GM21528 (cell line): ENCODE data around the gene EIF2B1.

Experiments
- ATAC-seq: cut with Tn5 transposase; IDR thresholded peaks from one replicate; pipeline ENCODE4 v1.9.1; 2021; ENCODE audit warnings: mild to moderate bottlenecking, moderate library complexity; ENCODE audit not compliant: unreplicated experiment, low FRiP score

EIF2B1 gene

DNA sequence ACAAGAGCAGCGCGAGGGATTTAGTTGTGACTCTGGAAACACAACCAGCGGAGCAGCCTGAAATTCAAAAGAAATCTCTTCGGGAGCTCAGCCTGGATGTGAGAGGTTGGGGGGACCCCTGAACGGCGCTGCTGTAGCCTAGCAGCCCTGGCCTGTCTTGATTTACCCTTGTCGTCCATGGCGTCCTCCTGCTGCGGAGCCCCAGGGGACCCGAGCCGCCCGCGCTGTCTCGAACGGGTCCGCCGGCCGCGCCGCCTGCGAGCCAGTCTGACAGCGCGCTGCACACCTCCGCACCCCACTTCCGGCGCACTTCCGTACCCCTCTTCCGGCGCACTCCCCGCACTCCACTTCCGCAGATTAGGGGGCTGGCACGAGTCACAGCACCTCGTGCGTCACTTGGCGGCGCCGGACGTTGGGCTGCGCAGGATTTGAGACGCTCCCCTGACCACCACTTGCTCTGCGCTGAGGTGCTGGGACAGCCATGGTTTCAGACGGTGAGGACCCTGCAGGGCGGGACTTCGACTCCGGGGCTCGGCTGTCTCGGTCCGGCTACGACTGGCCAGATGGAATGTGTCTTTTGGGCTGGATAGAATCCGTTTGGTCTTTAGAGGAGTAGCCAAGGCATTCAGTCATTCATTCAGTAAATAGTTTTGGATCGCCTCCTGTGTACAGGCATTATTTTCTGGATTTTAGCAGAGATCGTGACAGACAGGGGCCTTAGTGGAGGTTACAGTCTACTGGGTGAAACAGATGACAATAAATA, at the start of gene EIF2B1, which contains the start of gene GTF2H3:
EIF2B1 (minus strand) TSS at position 308 of the 763 bp plus-strand sequence; CDS start at position 179, 129 bp downstream.
GTF2H3 (plus strand) TSS at position 451 of the 763 bp plus-strand sequence; CDS start at position 482, 31 bp downstream.
- peak; percentile 95 for ATAC-seq

DNA sequence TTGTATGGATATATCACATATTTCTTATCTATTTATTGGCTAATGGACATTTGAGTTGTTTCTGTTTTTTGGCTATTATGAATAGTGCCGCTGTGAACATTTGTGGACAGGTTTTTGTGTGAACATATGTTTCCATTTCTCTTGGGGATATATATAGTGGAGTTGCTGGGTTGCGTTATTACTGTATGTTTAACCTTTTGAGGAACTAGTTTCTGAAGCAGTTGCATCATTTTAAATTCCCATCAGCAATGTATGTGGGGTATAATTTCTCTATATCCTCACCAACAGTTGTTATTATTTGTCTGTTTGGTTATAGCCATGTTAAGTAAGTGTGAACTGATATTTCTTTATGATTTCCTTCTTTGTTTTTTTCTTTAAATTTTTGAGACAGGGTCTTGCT, 48.1 kb upstream of the EIF2B1 start:
- no peak for ATAC-seq

DNA sequence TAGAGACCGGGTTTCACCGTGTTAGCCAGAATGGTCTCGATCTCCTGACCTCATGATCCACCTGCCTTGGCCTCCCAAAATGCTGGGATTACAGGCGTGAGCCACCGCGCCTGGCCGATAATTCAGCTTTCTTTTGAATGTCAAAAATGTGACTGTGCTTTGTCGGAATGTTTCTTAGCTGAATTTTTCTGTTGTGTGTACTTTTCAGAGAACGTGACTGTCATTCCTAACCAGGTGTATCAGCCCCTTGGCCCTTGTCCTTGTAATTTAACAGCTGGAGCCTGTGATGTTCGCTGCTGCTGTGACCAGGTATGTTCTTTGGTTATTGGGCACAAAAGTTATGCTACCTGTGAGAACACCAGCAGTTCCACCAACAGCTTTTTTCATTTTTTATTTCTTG, 45.5 kb upstream of the EIF2B1 start:
- no peak for ATAC-seq

DNA sequence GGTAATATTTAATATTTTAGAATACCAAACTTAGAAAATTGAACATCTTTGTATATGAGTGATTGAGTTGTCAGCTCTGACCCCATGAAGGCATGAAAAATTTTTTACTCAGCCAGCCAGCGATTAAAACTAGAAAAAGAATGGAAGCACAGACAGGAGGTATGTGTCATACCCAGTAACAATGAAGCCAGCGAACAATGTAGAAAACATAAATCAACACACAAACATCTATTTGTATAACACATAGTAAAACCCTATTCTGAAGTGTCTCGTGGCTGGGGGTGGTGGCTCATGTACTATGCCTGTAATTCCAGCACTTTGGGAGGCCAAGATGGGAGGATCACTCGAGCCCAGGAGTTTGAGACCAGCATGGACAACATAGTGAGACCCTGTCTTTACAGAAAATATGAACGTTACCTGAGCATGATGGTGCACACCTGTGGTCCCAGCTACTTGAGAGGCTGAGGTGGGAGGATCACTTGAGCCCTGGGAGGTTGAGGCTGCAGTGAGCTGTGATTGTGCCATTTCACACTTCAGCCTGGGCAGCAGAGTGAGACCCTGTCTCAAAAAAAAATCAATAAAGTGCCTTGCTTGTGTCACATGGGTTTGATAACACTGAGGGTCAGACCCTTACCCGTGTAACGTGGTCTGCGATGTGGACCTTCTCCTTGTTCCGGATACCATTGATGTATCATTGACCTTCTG, 43.3 kb upstream of the EIF2B1 start:
- ATAC-seq: no peak

DNA sequence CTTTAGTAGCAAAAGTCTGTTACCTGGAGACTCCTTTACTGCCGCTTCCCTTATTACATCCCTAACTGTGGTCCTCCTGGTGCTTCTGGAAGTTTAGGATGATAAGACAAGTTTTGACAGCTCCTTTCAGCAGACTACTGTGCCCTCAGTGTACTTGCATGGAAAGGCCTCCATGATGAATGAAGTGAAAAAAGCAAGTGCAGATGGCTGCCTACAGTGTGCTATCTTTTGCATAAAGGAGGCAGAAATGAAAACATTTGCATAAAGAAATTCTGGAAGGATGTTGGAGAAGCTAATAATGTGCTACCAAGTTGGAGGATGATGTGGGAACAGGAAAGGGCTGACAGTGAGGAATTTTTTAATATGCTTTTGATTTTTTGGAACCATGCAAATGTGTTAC, 42.0 kb upstream of the EIF2B1 start:
- ATAC-seq: no peak

DNA sequence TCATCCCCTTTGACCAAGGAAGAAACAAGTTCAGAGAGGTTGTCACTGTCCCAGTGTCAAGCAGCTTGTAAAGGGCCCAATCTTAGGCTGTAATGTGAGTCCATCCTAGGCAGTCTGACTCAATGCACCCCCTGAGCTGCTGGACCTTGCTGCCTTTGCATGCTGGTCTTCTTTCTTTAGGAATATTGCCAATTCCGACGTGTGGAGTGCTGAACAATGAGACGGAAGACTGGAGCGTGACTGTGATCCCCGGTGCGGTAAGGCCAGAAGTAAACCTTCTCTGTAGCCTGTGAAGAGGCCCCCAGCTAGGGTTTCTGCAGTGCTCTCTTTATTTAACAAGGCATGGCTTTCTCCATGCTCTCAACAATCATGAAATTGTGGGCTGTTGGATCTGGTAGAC, 38.4 kb upstream of the EIF2B1 start:
- ATAC-seq: no peak

DNA sequence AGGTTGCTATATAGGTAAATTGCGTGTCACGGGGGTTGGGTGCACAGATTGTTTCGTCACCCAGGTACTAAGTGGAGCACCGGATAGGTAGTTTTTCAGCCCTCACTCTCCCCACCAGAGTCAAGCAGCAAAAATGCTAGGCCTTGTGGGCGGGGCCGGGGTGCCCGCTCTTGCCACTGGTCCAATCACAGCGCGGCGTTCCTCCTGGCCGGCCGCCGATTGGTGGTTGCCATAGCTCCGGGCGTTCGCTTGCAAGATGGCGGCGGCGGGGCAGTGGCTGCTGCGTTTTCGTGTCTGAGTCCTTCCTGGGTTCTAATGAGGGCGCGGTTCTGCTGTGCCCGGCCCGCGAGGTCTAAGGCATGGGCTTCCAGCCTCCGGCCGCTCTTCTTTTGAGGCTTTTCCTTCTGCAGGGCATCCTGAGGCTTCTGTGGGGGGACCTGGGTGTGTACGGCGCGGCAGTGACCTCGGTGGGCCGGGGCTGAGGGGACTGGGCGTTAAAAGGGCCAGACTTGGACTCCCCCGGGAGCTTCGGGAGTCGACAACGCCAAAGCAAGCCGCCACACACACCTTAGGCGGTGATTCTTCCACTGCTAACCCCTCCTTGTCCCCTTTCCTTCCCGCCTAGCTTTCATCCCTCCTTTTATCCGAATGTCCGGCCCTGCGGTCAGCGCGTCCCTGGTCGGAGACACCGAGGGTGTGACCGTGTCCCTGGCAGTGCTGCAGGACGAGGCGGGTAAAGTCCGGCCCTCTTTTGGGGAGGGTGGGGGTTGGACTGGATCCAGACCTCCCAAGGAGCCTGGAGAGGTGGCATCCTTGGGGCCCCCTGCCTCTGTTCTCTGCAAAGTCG, 37.6 kb upstream of the EIF2B1 start, which contains the start of gene TCTN2:
TCTN2 (plus strand) TSS at position 232 of the 847 bp plus-strand sequence; CDS start at position 360, 128 bp downstream.
- ATAC-seq: peak; percentile 97

DNA sequence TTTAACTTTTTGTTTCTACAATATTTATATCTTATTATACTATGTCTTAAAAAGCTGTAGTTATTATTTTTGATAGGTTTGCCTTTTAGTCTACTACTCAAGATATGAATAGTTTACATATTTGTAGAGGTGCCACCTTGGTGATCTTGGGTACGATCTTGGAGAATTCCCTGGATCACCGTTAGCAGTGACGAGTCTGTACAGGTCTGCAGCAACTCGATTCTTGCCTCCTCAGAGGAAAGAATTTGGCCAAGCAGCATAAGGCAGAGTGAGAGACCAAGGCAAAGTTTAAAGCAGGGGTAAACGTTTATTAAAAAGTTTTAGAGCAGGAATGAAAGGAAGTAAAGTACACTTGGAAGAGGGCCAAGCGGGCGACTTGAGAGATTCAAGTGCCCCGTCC, 34.3 kb upstream of the EIF2B1 start:
- ATAC-seq: no peak

DNA sequence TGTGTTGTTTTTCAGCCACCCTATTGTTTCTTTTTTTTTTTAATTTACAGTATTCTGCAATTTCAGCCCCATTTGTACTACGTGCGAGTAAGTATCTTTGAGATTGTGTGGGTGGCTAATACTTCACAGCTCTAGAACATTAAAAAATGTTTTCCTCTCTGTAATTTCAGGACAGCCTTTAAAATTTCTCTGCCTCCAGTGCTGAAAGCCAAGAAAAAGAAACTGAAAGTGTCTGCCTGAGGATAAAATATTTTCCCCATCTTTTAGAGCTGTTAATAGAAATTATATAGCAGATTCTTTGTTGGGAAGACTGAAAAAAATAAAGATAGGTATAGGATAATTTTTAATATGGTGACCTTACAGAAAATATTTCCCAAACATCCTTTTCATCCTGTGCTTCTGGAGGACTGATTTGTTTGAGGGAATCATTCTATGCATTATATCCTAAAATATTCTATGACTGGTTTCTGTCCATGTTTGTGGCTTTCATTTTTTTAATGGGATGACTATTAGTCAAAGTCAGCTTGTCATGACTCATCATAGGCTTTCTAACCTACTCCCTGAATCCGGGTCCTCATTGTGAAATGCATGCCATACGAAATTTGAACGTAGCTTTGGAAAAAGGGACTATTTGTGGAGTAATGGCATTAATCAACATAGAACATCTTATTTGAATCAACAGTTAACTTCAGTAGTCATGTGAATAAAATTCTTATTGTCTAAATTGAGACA, 26.7 kb upstream of the EIF2B1 start:
- no peak for ATAC-seq

DNA sequence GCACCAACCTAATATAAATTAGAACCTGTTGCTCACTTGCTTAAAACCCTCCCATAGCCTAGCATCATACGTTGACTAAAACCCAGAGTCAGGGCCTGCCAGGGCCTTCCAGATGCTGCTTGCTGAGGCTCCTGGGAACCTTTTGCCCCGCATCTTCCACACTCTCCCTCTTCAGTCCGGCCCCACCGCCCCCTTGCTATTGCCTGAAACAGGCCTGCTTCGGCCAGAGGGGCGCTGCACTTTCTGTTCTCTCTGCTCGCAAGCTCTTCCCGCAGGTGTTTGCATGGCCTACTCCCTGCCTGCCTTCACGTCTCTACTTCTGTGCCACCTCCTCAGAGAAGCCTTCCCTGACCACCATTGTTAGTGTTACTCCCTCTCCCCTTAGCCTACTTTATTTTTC, 23.7 kb upstream of the EIF2B1 start:
- ATAC-seq: no peak

DNA sequence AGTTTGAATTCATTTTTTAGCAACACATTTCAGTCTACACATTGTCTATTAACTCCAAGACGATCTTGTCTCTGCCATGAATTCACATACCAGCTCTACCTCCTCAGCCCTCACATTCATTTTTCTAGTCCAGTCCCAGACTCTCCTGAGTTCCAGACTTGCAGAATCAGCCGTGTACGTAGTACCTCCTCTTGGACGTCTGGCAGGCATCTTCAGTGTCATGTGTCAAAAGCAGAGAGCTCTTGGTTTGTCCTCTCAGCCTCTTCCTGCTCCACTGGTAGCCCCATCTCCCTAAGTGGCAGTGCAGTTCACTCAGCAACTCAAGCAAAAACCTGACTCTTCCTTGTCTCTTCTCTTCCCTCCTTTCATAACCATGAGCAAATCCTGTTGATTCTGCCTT, 22.9 kb upstream of the EIF2B1 start:
- ATAC-seq: no peak

DNA sequence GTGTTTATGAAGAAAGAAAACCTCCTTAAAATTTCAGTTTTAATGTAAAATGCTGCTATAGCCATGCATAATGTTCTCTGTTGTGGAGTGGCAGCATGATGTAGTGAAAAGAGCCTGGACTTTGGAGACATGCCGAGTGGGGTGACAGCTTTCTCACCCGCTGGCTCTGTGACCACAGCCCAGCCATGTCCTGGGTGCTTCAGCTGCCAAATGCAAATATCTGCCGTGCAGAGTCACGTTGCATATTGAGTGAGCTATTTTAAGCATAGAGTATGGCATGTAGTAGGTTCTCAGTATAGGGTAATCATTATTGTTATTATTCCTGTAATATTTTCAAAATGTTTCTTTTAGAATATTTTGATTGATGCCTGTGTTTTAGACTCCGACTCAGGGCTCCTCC, 21.9 kb upstream of the EIF2B1 start:
- peak; percentile 85 for ATAC-seq

DNA sequence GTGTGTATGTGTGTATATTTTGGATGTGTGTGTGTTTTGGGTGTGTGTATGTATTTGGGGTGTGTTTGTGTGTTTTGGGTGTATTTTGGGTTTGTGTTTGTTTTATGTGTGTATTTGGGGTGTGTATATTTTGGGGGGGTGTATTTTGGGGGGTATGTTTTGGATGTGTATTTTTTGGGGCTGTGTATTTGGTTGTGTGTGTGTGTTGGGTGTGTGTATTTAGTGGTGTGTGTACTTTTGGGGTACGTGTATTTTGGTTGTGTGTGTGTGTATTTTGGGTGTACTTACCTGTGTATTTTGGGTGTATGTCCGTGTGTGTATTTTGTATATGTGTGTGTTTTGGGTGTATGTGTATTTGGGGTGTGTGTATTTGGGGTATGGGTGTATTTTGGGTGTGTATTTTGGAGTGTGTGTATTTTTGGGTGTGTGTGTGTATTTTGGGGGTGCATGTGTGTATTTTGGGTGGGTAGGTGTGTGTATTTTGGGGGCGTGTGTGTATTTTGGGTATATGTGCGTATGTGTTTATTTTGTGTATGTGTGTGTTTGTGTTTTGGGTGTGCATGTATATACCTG, 20.7 kb upstream of the EIF2B1 start:
- ATAC-seq: no peak

DNA sequence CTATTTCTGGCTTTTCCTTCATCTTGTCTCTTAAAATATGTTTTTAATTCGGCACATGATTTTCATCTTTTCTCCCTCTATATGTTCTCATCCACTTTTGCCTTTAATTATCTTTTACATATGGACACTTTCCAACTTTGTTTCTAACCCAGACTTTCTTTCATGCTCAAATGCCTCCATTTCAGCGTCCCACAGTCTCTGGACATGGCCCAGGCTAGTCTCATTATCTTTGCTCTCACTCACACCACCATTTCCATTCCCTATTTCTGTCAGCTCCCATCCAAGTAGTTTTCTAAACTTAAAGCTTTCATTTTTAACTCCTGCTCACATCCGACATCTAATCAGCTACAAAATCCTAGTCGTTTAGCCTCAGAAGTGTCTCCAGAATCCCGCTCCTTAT, 14.9 kb upstream of the EIF2B1 start:
- no peak for ATAC-seq

DNA sequence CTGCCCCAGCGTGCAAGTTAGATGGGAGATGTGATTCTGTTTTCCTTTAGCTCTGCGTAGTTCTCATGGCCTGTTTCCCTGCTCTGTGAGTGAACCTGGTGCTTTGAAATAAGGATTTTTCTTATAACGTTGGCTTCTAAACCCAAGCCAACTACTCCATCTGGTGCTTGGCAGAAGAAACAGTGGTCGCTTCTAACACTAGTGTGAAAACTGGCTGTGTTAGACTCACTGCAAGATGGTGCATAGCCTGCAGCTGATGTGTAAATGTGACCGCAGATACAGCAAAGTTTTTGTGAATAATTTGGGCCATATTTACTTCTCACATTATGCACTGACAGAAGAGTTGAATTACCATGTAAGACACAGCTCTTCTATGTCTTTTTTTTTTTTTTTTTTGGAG, 12.4 kb upstream of the EIF2B1 start:
- ATAC-seq: no peak

DNA sequence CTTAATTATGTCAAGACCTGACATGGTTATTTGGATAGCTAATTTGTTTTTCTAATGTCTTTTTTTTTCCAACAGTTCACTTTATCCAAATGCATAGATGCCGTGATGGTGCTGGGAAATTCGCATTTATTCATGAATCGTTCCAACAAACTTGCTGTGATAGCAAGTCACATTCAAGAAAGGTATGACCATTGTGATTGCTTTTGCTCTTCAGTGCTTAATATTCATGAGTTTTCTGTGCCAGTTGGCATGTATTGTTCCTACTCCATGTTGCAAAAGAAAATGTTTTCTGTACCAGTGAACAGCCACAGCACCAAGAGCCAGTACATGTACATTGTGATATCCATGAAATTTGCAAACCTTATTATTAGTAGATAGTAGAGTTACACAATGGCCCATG, 11.9 kb upstream of the EIF2B1 start:
- ATAC-seq: no peak

DNA sequence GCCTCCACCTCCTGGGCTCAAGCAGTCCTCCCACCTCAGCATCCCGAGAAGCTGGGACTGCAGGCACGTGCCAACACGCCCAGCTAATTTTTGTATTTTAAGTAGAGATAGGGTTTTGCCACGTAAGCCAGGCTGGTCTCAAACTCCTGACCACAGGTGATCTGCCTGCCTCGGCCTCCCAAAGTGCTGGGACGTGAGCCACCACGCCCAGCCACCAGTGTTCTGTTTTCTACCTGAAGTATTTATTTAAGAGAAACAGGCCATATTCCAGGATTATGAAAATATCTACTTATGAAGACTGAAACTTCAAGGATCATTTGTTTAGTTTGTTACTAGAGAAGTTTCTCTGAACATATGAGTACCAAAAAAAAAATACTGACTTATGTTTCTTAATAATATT, 10.4 kb upstream of the EIF2B1 start:
- ATAC-seq: no peak

DNA sequence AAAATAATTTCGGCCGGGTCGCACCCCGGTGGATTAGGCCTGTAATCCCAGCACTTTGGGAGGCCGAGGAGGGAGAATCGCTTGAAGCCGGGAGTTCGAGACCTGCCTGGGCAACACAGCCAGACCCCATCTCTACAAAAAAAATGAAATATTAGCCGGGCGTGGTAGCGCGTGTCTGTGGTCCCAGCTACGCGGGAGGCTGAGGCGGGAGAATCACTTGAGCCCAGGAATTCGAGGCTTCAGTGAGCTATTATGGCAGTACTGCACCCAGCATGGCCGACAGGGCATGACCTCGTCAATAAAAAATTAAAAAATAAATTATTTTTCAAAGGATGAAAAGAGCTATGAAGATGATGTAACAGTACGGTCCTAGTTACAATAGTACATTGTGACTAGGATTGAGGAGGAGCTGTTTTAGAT, 666 bp upstream of the EIF2B1 start:
- ATAC-seq: no peak

DNA sequence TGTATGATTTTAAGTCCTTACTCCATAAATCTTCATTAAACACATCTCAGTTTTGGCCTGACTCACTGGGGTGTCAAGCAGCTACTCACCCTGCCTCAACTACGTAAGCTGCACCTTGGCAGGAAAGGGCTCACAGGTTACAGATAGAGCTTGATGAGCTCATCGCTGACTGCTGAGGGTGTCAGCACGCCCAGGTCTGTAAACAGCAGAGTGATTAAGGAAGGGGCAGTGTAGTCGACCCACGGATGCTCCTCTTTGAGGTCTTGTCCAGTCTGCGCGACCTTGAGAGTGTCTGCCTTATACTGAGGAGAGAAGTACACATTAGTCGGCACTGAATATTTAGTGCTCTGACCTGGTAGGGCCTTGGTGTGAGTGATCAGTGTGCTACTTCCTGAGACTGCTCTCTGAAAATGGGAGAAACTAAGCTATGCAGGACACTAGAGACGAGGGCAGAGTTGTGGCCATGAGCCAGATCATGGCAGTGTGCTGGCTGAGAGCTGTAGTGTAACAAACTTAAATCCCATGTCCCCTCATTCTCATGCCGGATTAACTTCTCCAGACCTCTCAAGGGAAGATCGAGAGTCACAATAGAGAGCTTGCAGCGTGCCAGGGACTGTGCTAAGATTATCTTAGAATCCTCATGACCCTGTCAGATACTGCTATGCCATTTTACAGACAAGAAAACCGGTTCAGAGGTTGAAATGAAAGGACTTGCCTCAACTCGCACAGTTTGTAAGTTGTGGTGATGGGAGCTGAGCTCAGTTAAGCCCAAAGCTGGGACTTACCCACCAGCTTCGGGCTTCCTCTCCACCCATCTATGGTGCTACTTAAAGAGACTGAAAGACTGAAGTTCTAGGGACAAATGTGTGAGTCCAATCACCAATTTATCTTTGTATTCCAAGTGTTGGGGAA, 11.6 kb downstream of the EIF2B1 start:
- no peak for ATAC-seq
